Kidney (tissue), 14 donors: ENCODE measurements around the gene ARG2. TPM values are rescaled to one million over a fixed set of nuclear protein-coding genes. Genes with fewer than 3 reads are reported as not detected.

ENCODE experiments used
- DNase-seq, 5 donors: peaks; one replicate each; pipeline ENCODE4 v3.0.0-alpha.2; 2013 to 2020
- FAIRE-seq: peaks from 2 replicates; lab custom pipeline; 2012; peaks lifted over from hg19 to GRCh38; lab: Jason Lieb, UNC
- H3K27ac ChIP-seq, 2 donors: one replicate each; pipeline ENCODE4 v1.7.0; 2013; ENCODE audit warnings: low read depth in 2 of 2, low read length in 2 of 2, inconsistent platforms in 1 of 2
- H3K27me3 ChIP-seq: one replicate; pipeline ENCODE4 v1.7.1; 2013; ENCODE audit warnings: low read length, inconsistent platforms; ENCODE audit not compliant: control insufficient read depth, insufficient read depth
- H3K36me3 ChIP-seq, 3 donors: one replicate each; pipeline versions ENCODE4 v1.7.0 to v1.7.1; 2013; ENCODE audit warnings: low read length in 3 of 3, control low read depth in 1 of 3, inconsistent platforms in 1 of 3; ENCODE audit not compliant: insufficient read depth in 3 of 3, control insufficient read depth in 2 of 3
- H3K4me1 ChIP-seq, 3 donors: one replicate each; pipeline versions ENCODE4 v1.7.0 to v1.7.1; 2013; ENCODE audit warnings: low read length in 3 of 3, inconsistent platforms in 1 of 3, low read depth in 1 of 3; ENCODE audit not compliant: control insufficient read depth in 2 of 3, insufficient read depth in 2 of 3
- H3K4me3 ChIP-seq, 3 donors: one replicate each; pipeline versions ENCODE4 v1.7.0 to v1.8.1; 2013; ENCODE audit warnings: low read length in 3 of 3, control low read depth in 1 of 3, inconsistent platforms in 1 of 3
- H3K9ac ChIP-seq, 3 donors: one replicate each; pipeline versions ENCODE4 v1.7.0 to v1.7.1; 2013; ENCODE audit warnings: low read length in 3 of 3, control low read depth in 1 of 3, inconsistent platforms in 1 of 3
- H3K9me3 ChIP-seq, 3 donors: one replicate each; pipeline versions ENCODE4 v1.7.0 to v1.7.1; 2013; ENCODE audit warnings: low read length in 3 of 3, control low read depth in 1 of 3, inconsistent platforms in 1 of 3; ENCODE audit not compliant: control insufficient read depth in 2 of 3, insufficient read depth in 1 of 3
- CTCF ChIP-seq: IDR thresholded peaks from 3 replicates; pipeline ENCODE4 v1.5.1; 2012; ENCODE audit warnings: mild to moderate bottlenecking, moderate library complexity, borderline replicate concordance; ENCODE audit not compliant: insufficient read depth; ENCODE audit errors: extremely low read depth
- intact Hi-C: fragments of 100-400 bp; cut with DNase I; formaldehyde crosslinking; loops from one replicate; pipeline ENCODE4 v1.11.1; 2022
- polyA plus RNA-seq: library from polyadenylated mRNA; stranded (reverse); fragments of 350-450 nt; fragmentation: Illumina TruSeq; extraction: RNeasy Lipid Tissue Mini Kit (QIAGEN cat#74804); gene quantifications from one replicate; pipeline ENCODE4 v1.2.3, GENCODE V29; 2014; ENCODE audit warnings: low read depth, low replicate concordance; ENCODE audit not compliant: insufficient read depth
- total RNA-seq: library from RNA; stranded (reverse); fragmentation: NEBNext Ultra II Directional; extraction: Animal tissue kit (Norgen Biotek cat#: 25700); gene quantifications from one replicate; pipeline ENCODE4 v1.2.1, GENCODE V29; 2021
- donor health status: control.
- donor health status: control.
- donor health status: control.
- donor health status: control.
- donor health status: control.
- donor health status: DM: yes; HTN: yes; CAD: no.
- donor health status: Normal renal cell carcinoma (clear cell type).

ARG2 gene
- total and polyA plus RNA-seq, 2 donors from 2014 or later, result 19.2 to 77.0 TPM

DNA sequence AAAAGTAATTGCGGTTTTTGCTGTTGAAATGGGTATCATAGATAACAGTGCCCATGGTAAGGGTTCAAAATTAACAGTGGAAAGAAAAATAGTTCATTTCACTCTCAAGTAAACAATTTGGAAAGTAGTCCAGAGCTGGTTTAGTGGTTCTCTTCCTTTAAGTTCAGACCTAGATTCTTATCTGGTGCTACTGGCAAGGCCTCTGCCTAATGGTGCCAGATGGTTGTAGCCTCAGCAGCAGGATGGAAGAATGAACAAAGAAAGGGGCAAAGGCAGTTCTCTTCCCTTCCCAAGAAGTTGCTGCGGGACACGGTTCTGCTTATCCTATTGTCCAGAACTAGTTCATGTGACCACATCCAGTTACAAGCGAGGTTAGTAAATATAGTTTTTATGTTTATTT lies 10.5 kb downstream of the ARG2 start:
- peaks cover 0 to 3% (median 0%) of the 10 kb centered on the region in 3 donors for H3K4me1 ChIP-seq
- FAIRE-seq (no peak), DNase-seq (no peak)
- H3K9me3 ChIP-seq, result no peaks in the 10 kb centered on the region
- no peak overlapping the region for H3K27ac ChIP-seq
- no peak overlapping the region for H3K9ac ChIP-seq
- intact Hi-C loops, result no loop called here
- no peak overlapping the region for H3K4me3 ChIP-seq
- no peaks in the 10 kb centered on the region for H3K27me3 ChIP-seq
- TF ChIP-seq CTCF, result no peak
- peaks cover 0 to 3% (median 0%) of the 10 kb centered on the region in 3 donors for H3K36me3 ChIP-seq

DNA sequence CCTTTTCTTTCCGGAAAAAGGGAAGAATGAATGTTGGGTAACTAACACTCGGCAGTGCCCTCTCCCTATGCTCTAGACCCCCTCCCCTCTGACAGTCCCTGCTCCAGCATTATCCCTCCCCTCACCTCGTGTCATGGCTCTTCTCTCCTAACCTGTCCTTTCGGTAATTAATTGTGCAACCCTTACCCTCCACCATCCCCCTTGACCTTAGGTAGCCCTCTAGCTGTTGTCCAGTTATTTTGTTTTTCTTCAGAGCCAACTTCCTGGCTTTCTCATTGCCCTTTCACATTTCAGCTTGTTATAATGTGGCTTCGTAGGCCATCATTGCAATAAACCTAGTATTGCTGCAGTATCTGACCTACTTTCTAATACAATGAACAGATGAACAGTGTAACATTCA lies 11.2 kb downstream of the ARG2 start:
- H3K4me1 ChIP-seq, result peaks cover 0 to 3% (median 0%) of the 10 kb centered on the region in 3 donors
- no peaks in the 10 kb centered on the region for H3K27me3 ChIP-seq
- TF ChIP-seq CTCF, result no peak
- H3K9ac ChIP-seq, result no peak overlapping the region
- FAIRE-seq, result no peak
- DNase-seq, result no peak
- intact Hi-C loops, result no loop called here
- H3K4me3 ChIP-seq, result no peak overlapping the region
- no peak overlapping the region for H3K27ac ChIP-seq
- peaks cover 0 to 3% (median 0%) of the 10 kb centered on the region in 3 donors for H3K36me3 ChIP-seq
- no peaks in the 10 kb centered on the region for H3K9me3 ChIP-seq

DNA sequence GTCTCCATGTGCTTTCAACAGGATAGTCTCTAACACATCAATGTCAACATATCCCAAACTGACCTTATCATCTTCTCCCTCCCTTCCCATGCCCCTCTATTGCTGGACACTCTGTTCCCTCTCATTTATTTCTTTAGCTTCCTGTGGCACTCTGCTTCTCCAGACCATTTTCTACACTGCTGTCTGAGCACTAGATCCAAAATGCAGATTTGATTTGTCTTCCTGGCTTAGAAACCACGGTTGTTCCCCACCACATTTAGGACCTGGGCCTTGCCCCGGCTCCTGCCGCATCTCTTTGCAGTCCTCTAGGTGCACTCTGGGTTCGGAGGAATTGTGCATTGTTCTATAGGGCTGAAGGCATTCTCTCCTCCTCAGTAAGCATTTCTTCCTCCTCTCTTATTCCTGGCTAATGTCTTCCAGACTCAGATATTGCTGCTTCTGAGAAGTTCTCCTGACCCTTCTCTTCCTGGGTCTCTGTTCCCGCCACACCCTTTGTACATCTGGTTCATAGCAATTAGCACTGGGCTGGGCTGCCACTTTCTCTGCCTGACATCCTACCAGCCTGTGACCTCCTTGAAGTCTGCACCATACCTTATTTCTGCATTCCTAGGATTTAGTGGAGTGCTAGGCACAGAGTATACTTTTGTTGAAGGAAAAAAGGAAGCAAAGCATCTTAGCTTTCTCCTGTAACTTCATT lies 13.9 kb downstream of the ARG2 start:
- intact Hi-C loops, result no loop called here
- TF ChIP-seq CTCF, result no peak

More for the DNA sequence above, 13.9 kb downstream of the ARG2 start:
- Histone ChIP-seq H3K4me3 (no peak overlapping the region), H3K9ac (no peak overlapping the region), H3K27ac (no peak overlapping the region), H3K27me3 (no peaks in the 10 kb centered on the region), H3K9me3 (no peaks in the 10 kb centered on the region), H3K4me1 (peaks cover 0 to 3% (median 0%) of the 10 kb centered on the region in 3 donors), H3K36me3 (peaks cover 0 to 4% (median 3%) of the 10 kb centered on the region in 3 donors)
- FAIRE-seq (no peak), DNase-seq (no peak)
